Stimulated activated effector memory CD8-positive, alpha-beta T cell treated with anti-CD3 and anti-CD28 coated beads, Interleukin-12 subunit alpha, Interleukin-12 subunit beta, amount 100 ng/mL, for 72 hours (primary cell): Measurements from ENCODE around the gene KCNJ4.

Experiments used
- ATAC-seq: fragments of 150-1000 bp; cut with Tn5 transposase; 2 replicates; pipeline ENCODE4 v1.10.0; 2021
- DNase-seq, 2 donors: peaks; one replicate each; pipeline ENCODE4 v3.0.0; 2021 to 2022; ENCODE audit warnings: low spot score in 2 of 2
- H3K27ac Mint-ChIP-seq: one replicate; pipeline ENCODE4 v1.8.0; 2022; ENCODE audit warnings: mild to moderate bottlenecking, mixed read lengths
- H3K36me3 Mint-ChIP-seq: one replicate; pipeline ENCODE4 v1.8.0; 2022; ENCODE audit warnings: mild to moderate bottlenecking, mixed read lengths
- H3K4me1 Mint-ChIP-seq: one replicate; pipeline ENCODE4 v1.8.0; 2022; ENCODE audit warnings: mixed read lengths
- H3K4me3 Mint-ChIP-seq: one replicate; pipeline ENCODE4 v1.8.0; 2022; ENCODE audit warnings: mild to moderate bottlenecking, mixed read lengths
- H3K9me3 Mint-ChIP-seq: one replicate; pipeline ENCODE4 v1.8.0; 2022; ENCODE audit warnings: mixed read lengths

The KCNJ4 gene

GRCh38 chr22:38462960-38463784 is 8.2 kb upstream of the KCNJ4 start:
- no peak for DNase-seq
- Mint-ChIP-seq H3K9me3 (no peaks in the 10 kb centered on the region), H3K36me3 (no peaks in the 10 kb centered on the region), H3K4me3 (no peak overlapping the region), H3K4me1 (peaks cover 29% of the 10 kb centered on the region), H3K27ac (peak overlapping the region; percentile 34)
- ATAC-seq: no peak

DNA sequence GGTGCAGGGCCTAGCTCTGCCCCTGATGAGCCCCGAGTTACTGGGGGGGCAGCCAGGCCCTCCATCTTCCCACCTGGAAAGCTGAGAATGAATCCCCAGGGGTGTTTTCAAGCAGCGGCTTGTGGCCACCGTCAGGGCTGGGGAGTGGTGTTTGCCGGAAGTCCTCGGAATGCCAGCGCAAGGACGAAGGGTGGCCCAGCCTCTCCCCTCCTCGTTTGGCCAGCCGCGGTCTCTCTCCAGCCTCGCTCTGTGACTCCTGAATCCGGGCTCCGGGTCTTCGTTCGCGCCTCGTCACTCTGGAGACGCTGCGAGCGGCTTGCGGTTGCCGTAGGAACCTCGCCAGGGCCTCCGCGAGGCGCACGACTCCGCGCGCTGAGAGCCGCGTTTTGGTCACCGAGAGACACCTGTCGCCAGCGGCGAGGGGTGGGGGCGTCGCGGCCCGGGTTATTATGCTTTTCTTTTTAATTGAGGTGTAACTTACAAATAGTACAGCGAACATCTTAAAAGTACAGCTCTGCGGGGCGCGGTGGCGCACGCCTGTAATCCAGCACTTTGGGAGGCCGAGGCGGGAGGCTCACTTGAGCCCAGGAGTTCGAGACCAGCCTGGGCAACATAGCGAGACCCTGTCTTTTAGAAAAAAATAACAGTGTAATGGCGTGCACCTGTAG is 6.5 kb upstream of the KCNJ4 start:
- Mint-ChIP-seq H3K9me3 (no peaks in the 10 kb centered on the region), H3K27ac (no peak overlapping the region), H3K4me1 (peaks cover 23% of the 10 kb centered on the region), H3K4me3 (peak overlapping the region; percentile 15), H3K36me3 (no peaks in the 10 kb centered on the region)
- ATAC-seq (peak; percentile 75), DNase-seq (peak; percentile 40 to 77)

- no peaks in the 10 kb centered on the region for H3K9me3 Mint-ChIP-seq
- peak; percentile 29 for ATAC-seq
- no peaks in the 10 kb centered on the region for H3K36me3 Mint-ChIP-seq
- no peak for DNase-seq
- peaks cover 27% of the 10 kb centered on the region for H3K4me1 Mint-ChIP-seq
- no peak overlapping the region for H3K27ac Mint-ChIP-seq
- peak overlapping the region; percentile 15 for H3K4me3 Mint-ChIP-seq
Measured at GRCh38 chr22:38461057-38461413, 6.0 kb upstream of the KCNJ4 start.

DNA sequence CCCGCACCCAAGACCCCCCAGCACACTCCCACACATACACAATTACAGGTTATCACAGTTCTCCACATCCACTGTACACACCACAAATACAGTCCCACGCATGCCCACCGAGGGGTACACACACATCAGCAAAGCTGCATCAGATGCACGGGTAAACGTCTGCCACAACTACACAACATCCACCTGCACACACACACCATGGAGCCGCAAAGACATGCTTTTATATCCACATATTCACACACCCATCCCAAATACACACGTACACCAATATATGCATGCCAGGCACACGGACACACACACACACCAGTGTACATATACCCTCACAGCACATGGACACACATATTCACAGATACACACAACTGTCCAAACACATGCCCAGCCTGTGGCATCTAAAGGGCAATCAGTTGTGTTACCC is 5.4 kb upstream of the KCNJ4 start:
- H3K4me3 Mint-ChIP-seq: no peak overlapping the region
- no peak for DNase-seq
- no peak overlapping the region for H3K27ac Mint-ChIP-seq
- H3K36me3 Mint-ChIP-seq: no peaks in the 10 kb centered on the region
- no peak for ATAC-seq
- H3K4me1 Mint-ChIP-seq: peaks cover 27% of the 10 kb centered on the region
- H3K9me3 Mint-ChIP-seq: no peaks in the 10 kb centered on the region

DNA sequence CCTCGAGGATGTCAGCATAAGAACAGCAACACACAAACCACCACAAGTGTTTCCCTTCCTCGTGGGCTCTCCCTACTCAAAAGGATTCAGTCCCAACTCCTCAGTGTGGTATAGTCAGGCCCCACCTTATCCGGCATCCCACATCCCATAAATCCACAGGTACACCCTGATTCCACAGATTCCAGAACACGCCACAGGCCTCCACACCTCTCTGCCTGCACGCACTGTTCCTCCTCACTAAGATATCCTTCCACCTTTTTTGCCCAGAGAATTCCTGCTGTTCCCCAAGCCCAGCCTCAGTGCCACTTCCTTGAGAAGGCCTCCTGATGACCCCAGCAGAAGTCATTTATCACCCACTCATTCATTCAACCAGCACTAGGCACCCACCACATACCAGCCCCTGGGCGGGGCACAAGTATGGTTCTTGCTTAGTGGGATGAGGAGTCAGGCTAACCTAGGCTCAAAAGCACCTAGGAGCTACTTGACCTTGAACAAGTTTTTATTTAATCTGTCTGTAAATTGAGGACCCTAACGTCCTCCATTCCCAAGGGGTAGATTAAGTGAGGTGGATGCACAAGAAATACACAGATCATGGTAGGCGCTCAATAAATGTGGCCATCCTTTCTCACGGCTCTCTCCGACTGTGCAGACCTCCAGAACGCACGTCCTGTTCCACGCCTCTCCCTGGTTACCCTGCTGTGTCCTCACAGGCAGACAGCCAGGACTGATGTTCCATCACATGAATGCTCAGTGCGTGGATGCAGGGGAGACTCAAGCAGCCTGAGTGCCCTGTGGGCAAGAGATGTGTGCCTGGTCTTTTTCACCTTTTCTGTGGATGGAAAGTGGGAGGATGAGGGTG is 2.1 kb upstream of the KCNJ4 start:
- no peaks in the 10 kb centered on the region for H3K36me3 Mint-ChIP-seq
- DNase-seq (no peak), ATAC-seq (no peak)
- H3K9me3 Mint-ChIP-seq: no peaks in the 10 kb centered on the region
- H3K4me3 Mint-ChIP-seq: peak overlapping the region; percentile 60
- H3K27ac Mint-ChIP-seq: no peak overlapping the region
- peaks cover 35% of the 10 kb centered on the region for H3K4me1 Mint-ChIP-seq

GRCh38 chr22:38456272-38456835 is 1.4 kb upstream of the KCNJ4 start:
- H3K27ac Mint-ChIP-seq: no peak overlapping the region
- ATAC-seq (no peak), DNase-seq (no peak)
- H3K9me3 Mint-ChIP-seq: no peaks in the 10 kb centered on the region
- H3K4me1 Mint-ChIP-seq: peaks cover 30% of the 10 kb centered on the region
- no peaks in the 10 kb centered on the region for H3K36me3 Mint-ChIP-seq
- peak overlapping the region; percentile 60 for H3K4me3 Mint-ChIP-seq

- peak overlapping the region; percentile 60 for H3K4me3 Mint-ChIP-seq
- peaks cover 24% of the 10 kb centered on the region for H3K4me1 Mint-ChIP-seq
- ATAC-seq (no peak), DNase-seq (no peak)
- no peaks in the 10 kb centered on the region for H3K36me3 Mint-ChIP-seq
- H3K9me3 Mint-ChIP-seq: no peaks in the 10 kb centered on the region
- H3K27ac Mint-ChIP-seq: no peak overlapping the region
Measured at GRCh38 chr22:38455530-38456271, 702 bp upstream of the KCNJ4 start.

- DNase-seq (no peak), ATAC-seq (peak; percentile 34)
- Mint-ChIP-seq H3K9me3 (no peaks in the 10 kb centered on the region), H3K27ac (no peak overlapping the region), H3K4me3 (peak overlapping the region; percentile 55), H3K36me3 (no peaks in the 10 kb centered on the region), H3K4me1 (peaks cover 19% of the 10 kb centered on the region)
Measured at GRCh38 chr22:38454353-38455075, 485 bp downstream of the KCNJ4 start.

- ATAC-seq (no peak), DNase-seq (no peak)
- Mint-ChIP-seq H3K27ac (no peak overlapping the region), H3K36me3 (no peaks in the 10 kb centered on the region), H3K4me1 (peaks cover 19% of the 10 kb centered on the region), H3K9me3 (no peaks in the 10 kb centered on the region), H3K4me3 (peak overlapping the region; percentile 55)
Measured at GRCh38 chr22:38453996-38454352, 1.0 kb downstream of the KCNJ4 start.

DNA sequence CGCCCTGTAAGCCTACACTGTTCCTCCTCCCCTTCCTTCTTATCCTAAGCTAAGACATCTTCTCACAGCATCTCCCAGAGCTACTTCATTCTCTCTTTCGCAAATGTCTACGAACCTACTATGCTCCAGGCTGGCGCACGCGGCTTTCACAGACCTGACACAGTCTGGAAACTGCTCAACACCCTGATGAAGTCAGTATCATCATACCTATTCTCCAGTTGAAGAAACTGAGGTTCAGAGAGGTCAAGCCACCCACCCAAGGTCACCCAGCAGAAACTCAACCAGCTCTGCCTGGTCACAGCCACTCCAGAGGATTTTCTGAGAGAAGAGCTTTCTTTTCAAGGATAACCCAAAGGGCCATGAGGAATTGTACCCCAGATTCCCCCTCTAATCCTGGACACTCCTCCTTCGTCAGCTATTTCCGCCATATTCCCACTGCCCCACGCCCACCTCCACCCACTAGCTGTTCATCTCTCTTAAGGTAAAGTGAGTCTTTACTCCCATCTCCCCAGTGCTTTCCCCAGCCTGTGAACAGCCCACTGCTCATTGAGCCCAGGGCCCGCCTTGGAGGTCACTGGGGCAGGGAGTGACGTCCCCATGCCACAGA is 1.8 kb downstream of the KCNJ4 start:
- Mint-ChIP-seq H3K4me3 (no peak overlapping the region), H3K9me3 (no peaks in the 10 kb centered on the region), H3K27ac (no peak overlapping the region), H3K36me3 (no peaks in the 10 kb centered on the region), H3K4me1 (peaks cover 19% of the 10 kb centered on the region)
- DNase-seq: no peak
- ATAC-seq: no peak

GRCh38 chr22:38452373-38453065 is 2.5 kb downstream of the KCNJ4 start:
- Mint-ChIP-seq H3K27ac (no peak overlapping the region), H3K9me3 (no peaks in the 10 kb centered on the region), H3K36me3 (no peaks in the 10 kb centered on the region), H3K4me1 (peaks cover 19% of the 10 kb centered on the region), H3K4me3 (no peak overlapping the region)
- no peak for DNase-seq
- no peak for ATAC-seq

DNA sequence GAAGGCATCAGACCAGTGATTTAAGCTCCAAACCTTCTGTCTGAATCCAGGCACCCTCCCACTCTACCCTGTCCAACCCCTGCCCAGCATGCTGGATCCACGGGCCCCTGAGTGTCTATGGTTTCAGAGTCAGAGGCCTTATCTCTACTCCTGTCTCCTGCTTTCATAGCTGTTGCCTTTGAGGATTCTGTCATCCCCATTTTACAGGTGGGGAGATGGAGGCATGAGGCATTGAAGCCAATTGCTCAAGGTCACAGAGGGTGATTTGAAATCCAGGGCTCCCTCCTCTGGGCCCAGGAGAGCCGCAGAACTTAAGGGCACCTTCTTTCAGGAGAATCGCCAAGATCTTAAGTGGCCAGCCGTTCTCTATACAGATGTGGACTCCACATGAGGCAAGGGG is 3.1 kb downstream of the KCNJ4 start:
- ATAC-seq (no peak), DNase-seq (no peak)
- Mint-ChIP-seq H3K4me3 (no peak overlapping the region), H3K9me3 (no peaks in the 10 kb centered on the region), H3K27ac (no peak overlapping the region), H3K4me1 (peaks cover 15% of the 10 kb centered on the region), H3K36me3 (no peaks in the 10 kb centered on the region)

DNA sequence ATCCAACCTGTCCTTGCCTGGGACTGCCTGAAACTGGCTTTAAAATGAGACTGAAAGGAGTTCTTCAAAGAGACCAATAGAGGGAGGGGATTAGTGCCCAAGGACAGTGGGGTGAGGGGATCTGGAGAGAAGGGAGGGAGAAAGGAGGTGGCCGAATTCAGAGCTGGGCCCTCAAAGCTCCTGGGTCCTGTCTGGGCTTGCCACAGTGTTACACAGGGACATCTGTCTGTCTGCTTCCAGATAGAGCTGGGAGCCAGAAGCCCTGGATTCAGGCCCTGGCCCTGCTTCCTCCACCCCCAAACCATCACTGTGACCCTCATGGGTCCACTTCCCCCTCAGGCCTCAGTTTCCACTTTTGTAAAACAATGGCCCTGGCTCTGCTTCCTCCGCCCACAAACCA is 3.6 kb downstream of the KCNJ4 start:
- Mint-ChIP-seq H3K27ac (no peak overlapping the region), H3K4me3 (no peak overlapping the region), H3K36me3 (no peaks in the 10 kb centered on the region), H3K9me3 (no peaks in the 10 kb centered on the region), H3K4me1 (peaks cover 10% of the 10 kb centered on the region)
- ATAC-seq: no peak
- no peak for DNase-seq
